ENCODE measurements around the gene JAM3.

GRCh38 chr11:134041791-134042696 lies 26.8 kb upstream of the JAM3 start:
- TF ChIP-seq CTCF (conservative IDR thresholded peaks at IDR 0.05; ENCODE audit: low read depth, low read length) (no peak), EZH2 (IDR thresholded peaks at IDR 0.05; ENCODE audit: borderline replicate concordance, low read depth, low read length, poor library complexity, severe bottlenecking) (no peak)

Data from A673 (cell line).